AG04449 (cell line): Measurements from ENCODE around the gene DUOXA2.

ENCODE experiments used
- CTCF ChIA-PET: fragments of 350-600 bp; formaldehyde crosslinking; extraction: SDS; loops from one replicate; lab custom pipeline; 2021; ENCODE audit warnings: antibody characterized with exemption; lab: Yijun Ruan, JAX
- POLR2A ChIA-PET: fragments of 400-600, 350-600 bp; formaldehyde crosslinking; extraction: SDS; loops from one replicate; lab custom pipeline; 2020; ENCODE audit warnings: antibody characterized with exemption, inconsistent platforms; lab: Yijun Ruan, JAX
- DNase-seq: peaks from one replicate; pipeline ENCODE4 v3.0.0-alpha.2; 2010; ENCODE audit warnings: low read depth, low spot score
- H3K4me3 ChIP-seq: 2 replicates; pipeline ENCODE4 v1.5.1; 2011; ENCODE audit warnings: low read depth, mild to moderate bottlenecking, control low read depth, low read length
- CTCF ChIP-seq: IDR thresholded peaks from one replicate; pipeline ENCODE4 v1.5.1; 2011; ENCODE audit warnings: mild to moderate bottlenecking, moderate library complexity, low read length, control low read depth, inconsistent platforms; ENCODE audit not compliant: insufficient read depth; ENCODE audit errors: missing control alignments

The DUOXA2 gene

DNA sequence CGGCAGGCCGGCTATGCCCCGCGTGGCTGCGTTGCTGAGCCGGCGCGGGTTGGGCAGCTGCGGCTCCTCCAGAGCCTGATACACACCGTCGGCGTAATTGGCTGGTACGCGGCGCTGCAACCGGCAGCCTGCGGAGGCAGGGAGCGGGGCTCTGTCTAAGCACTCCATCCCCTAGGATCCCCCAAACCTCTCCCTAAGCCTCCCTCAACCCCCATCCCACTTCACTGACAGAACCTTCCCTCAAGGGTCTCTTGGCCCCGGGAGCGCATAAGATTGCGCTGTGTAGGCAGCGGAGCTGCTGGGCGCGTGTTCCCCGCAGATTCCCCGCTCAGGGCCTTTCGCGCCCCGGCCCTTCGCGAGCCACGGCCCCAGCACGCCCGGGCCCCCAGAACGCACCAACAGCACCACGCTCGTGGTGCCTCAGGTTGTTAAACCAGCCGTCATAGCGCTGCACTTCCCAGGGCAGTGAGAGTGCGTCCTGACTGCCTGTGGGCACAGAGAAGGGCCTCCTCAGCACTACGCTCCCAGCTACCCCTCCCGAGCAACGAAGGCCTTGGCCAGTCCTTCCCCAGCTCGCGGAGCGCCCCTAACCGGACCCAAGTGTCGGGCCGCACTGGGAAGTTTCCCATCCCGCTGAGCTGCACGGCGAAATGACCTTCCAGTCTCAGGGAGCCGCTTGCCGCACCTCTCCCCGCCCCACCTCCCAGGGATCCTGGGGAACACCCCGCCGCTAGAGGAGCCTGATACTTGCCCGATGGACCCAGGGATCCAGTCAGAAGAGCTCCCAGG is 1.3 kb upstream of the DUOXA2 start:
- H3K4me3 ChIP-seq, result no peak overlapping the region
- ChIA-PET CTCF (interaction anchor here (1.0 to 2.8 kb wide), 4 partner anchors 9 to 93 kb away, joined by 3 to 16 read pairs (median 9); no protein-coding TSS in a partner anchor), POLR2A (interaction anchor here (0.5 kb wide), 1 partner anchor 375 kb away, joined by 3 read pairs; no protein-coding TSS in a partner anchor)

GRCh38 chr15:45113380-45113990 is 641 bp upstream of the DUOXA2 start:
- no peak overlapping the region for H3K4me3 ChIP-seq
- POLR2A ChIA-PET, result interaction anchor here (0.5 kb wide), 1 partner anchor 375 kb away, joined by 3 read pairs; no protein-coding TSS in a partner anchor
- DNase-seq, result no peak
- no peak for TF ChIP-seq CTCF
- CTCF ChIA-PET, result interaction anchor here (1.3 to 2.8 kb wide), 4 partner anchors 8 to 92 kb away, joined by 3 to 16 read pairs (median 11); no protein-coding TSS in a partner anchor

More for the DNA sequence above, 1.3 kb upstream of the DUOXA2 start:
- TF ChIP-seq CTCF, result no peak
- DNase-seq, result no peak

GRCh38 chr15:45114751-45115085 is 592 bp downstream of the DUOXA2 start:
- CTCF ChIA-PET, result interaction anchor here (2.0 to 2.8 kb wide), 2 partner anchors 10 to 12 kb away, joined by 7 to 15 read pairs; no protein-coding TSS in a partner anchor
- POLR2A ChIA-PET, result no interaction called here
- no peak for TF ChIP-seq CTCF
- DNase-seq, result no peak
- no peak overlapping the region for H3K4me3 ChIP-seq

GRCh38 chr15:45115312-45115820 is 1.2 kb downstream of the DUOXA2 start:
- TF ChIP-seq CTCF, result no peak
- no peak overlapping the region for H3K4me3 ChIP-seq
- CTCF ChIA-PET, result interaction anchor here (1.1 to 2.8 kb wide), 4 partner anchors 9 to 316 kb away, joined by 3 to 15 read pairs (median 5); no protein-coding TSS in a partner anchor
- no peak for DNase-seq
- POLR2A ChIA-PET, result no interaction called here

DNA sequence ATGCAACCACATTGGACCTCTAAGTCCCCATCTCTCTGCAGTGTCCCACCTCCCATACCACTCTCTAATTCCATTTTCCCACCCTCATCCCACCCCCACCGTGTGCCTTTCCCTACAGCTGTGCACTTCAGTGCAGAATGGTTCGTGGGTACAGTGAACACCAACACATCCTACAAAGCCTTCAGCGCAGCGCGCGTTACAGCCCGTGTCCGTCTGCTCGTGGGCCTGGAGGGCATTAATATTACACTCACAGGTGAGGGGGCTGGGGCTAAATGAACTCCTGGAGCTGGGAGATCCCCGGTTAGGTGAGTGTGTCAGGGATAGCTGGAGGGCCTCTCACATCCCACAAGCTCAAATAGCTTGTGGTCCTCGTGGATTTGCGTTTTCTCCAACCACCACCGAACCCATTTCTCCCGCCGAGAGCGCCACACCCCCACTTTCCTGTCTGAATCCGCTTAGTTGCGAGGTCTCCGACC is 1.9 kb downstream of the DUOXA2 start:
- ChIA-PET CTCF (interaction anchor here (0.8 to 1.4 kb wide), 4 partner anchors 9 to 315 kb away, joined by 3 to 6 read pairs (median 3); no protein-coding TSS in a partner anchor), POLR2A (no interaction called here)
- H3K4me3 ChIP-seq, result no peak overlapping the region
- no peak for TF ChIP-seq CTCF
- no peak for DNase-seq
